NCI-H510A treated with DMSO at 0.1 percent for 48 hours (cell line): Measurements from ENCODE around the gene SLC22A17.
"Not testable (repeated sequence)": the region's sequence is repeated elsewhere in the genome, so short reads cannot be mapped to it uniquely, and the experiment has no call there.

Experiments
- DNase-seq: peaks from one replicate; lab custom pipeline; 2025; lab: John Stamatoyannopoulos, UW

SLC22A17 gene

GRCh38 chr14:23339506-23340268 lies 13.0 kb downstream of the SLC22A17 start:
- DNase-seq = no peak

DNA sequence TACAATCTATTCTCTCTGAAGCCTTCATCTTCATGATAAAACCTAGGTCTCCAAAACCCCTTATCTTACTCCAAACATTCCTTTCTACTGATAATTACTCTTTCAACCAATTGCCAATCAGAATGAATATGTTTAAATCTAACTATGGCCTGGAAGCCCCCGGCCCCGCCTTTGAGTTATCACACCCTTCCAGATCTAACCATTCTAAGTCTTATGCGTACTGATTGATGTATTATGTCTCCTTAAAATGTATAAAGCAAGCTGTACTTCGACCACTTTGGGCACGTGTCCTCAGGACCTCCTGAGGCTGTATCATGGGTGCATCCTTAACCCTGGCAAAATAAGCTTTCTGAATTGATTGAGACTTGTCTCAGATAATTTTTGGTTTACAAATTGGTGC lies 17.1 kb downstream of the SLC22A17 start:
- no peak for DNase-seq

DNA sequence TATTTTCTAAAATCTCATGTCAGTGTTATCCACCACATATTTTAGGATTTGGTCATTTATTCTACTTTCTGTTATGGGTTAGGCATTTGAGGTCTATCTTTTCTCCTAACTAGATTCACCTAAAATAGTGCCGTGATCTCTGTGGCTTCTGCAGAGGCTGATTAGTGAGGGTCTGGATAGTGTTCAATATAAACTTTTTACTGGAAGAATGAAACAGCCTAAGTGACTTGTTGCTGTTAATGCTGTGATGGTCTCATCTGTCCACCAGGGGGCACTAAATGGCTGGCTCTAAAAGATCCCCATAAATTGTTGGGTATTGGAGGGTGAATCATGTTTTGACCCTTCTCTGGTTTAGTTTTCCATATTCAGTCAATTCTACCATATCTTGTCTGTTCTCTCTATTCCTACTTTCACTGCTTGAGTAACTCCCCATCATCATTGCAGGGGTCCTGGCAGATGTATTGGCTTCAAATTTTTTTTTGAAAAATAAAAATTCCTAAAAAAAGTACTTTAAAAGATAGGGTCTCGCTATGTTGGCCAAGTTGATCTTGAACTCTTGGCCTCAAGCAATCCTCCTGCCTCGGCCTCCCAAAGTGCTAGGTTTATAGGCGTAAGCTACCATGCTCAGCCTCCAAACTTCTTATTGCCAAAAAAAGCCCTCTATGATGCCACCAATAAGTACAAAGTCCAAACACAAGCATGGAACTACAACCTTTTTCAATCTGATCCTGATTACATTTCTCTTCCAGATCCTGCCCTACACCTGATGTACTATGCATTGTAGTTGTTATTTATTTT lies 24.5 kb downstream of the SLC22A17 start:
- DNase-seq = peak; percentile 73

GRCh38 chr14:23326491-23327332 lies 26.0 kb downstream of the SLC22A17 start:
- DNase-seq = no peak

- DNase-seq = not testable (repeated sequence)
Measured at GRCh38 chr14:23325746-23326145, 26.9 kb downstream of the SLC22A17 start.

- no peak for DNase-seq
Measured at GRCh38 chr14:23324993-23325392, 27.7 kb downstream of the SLC22A17 start.

GRCh38 chr14:23324455-23324846 lies 28.2 kb downstream of the SLC22A17 start:
- no peak for DNase-seq

- DNase-seq = no peak
Measured at GRCh38 chr14:23323838-23324454, 28.7 kb downstream of the SLC22A17 start.

- no peak for DNase-seq
Measured at GRCh38 chr14:23322568-23323517, 29.8 kb downstream of the SLC22A17 start.

- DNase-seq = no peak
Measured at GRCh38 chr14:23321572-23322547, 30.8 kb downstream of the SLC22A17 start.

- DNase-seq = peak; percentile 99
Measured at GRCh38 chr14:23320584-23321571, 31.8 kb downstream of the SLC22A17 start, which contains the start of gene PABPN1. TSS of gene PABPN1 (plus strand) at chr14:23321457. CDS start at chr14:23321470, 13 bp downstream.

DNA sequence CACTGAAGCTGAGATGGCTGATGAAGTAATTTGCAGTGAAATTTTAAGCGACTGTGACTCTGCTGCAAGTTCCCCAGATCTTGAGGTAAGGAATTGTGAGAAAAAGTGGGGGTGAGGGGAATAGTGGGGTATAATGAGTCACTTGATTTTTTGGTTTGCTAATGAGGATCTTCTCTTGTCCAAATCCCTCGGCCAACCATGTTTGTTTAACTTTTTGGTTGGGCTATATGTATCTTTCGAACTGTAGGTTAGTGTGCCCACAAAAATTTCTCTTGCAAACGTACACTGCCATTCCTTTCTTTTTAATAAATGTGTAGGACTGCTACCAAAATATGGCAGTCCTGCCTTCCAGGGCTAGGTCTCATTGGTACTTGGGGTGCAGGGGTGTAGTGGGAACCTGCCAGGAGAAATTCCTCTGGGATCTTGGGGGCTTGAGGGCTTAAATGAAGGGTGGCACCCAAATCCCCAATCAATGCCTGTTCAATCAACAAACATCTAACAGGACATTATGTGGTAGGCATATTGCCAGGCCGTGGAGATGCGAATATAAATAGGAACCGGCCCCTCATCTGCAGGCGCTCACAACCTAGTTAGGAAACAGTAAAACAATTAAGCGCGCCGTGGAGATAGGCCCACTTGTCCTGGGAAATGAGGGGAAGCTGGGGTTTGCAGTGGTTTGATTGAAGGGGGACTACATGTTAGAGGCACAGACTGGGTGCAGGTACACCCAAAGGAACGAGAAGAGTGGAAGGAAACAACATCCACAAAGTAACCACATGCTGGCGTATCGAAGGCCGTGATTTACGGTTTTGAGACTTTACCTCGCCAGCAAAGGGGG lies 32.7 kb downstream of the SLC22A17 start:
- no peak for DNase-seq

DNA sequence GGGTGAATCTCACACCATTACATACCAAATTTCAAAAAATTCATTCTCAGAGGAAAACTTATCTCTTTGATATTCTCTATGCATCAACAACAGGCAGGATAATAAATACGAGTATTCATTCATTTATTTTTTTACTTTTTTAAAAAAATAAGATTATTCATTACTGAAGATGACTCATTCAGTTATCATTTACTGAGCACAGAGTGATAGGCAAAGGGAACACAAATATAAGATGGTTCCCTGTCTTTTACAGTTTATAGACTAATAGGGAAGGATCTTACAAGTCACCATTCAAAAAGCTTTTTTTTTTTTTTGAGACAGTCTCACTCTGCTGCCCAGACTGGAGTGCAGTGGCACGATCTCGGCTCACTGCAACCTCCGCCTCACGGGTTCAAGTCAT lies 36.4 kb downstream of the SLC22A17 start:
- no peak for DNase-seq

- DNase-seq = no peak
Measured at GRCh38 chr14:23310546-23310945, 42.1 kb downstream of the SLC22A17 start.

- no peak for DNase-seq
Measured at GRCh38 chr14:23308721-23309445, 43.8 kb downstream of the SLC22A17 start.
